Loucy (cell line): ENCODE data around the gene PRLR.
"Not testable (repeated sequence)": the region's sequence is repeated elsewhere in the genome, so short reads cannot be mapped to it uniquely, and the experiment has no call there.

Experiments used
- H2AFZ ChIP-seq: fragments of 200-600 bp; sonication (generic); 2 replicates; pipeline ENCODE4 v1.6.0; 2016; ENCODE audit warnings: antibody characterized with exemption, mild to moderate bottlenecking, low read length, moderate library complexity
- H3F3A ChIP-seq: fragments of 200-600 bp; 2 replicates; pipeline ENCODE4 v1.6.0; 2016; ENCODE audit warnings: antibody characterized with exemption, low read depth, mild to moderate bottlenecking
- H3K27me3 ChIP-seq: fragments of 200-600 bp; sonication (generic); 2 replicates; pipeline ENCODE4 v1.6.1; 2014; ENCODE audit warnings: low read length, mild to moderate bottlenecking; ENCODE audit not compliant: insufficient read depth, poor library complexity, severe bottlenecking
- H3K36me3 ChIP-seq: fragments of 200-600 bp; sonication (generic); 2 replicates; pipeline ENCODE4 v1.6.1; 2016; ENCODE audit warnings: low read length; ENCODE audit not compliant: insufficient read depth
- H3K4me1 ChIP-seq: fragments of 200-600 bp; sonication (generic); 2 replicates; pipeline ENCODE4 v1.5.1; 2014; ENCODE audit warnings: low read length, mild to moderate bottlenecking; ENCODE audit not compliant: insufficient read depth, poor library complexity, severe bottlenecking
- H3K4me2 ChIP-seq: fragments of 200-600 bp; sonication (generic); 2 replicates; pipeline ENCODE4 v1.6.0; 2014; ENCODE audit warnings: antibody characterized with exemption, low read length, low read depth, mild to moderate bottlenecking; ENCODE audit not compliant: poor library complexity, severe bottlenecking
- H3K4me3 ChIP-seq: fragments of 200-600 bp; sonication (generic); 2 replicates; pipeline ENCODE4 v1.5.1; 2014; ENCODE audit warnings: low read length, mild to moderate bottlenecking, mixed read lengths; ENCODE audit not compliant: poor library complexity, severe bottlenecking
- H3K79me2 ChIP-seq: fragments of 200-600 bp; sonication (generic); 2 replicates; pipeline ENCODE4 v1.6.1; 2014; ENCODE audit warnings: low read length; ENCODE audit not compliant: insufficient read depth
- H3K9ac ChIP-seq: fragments of 200-600 bp; sonication (generic); 2 replicates; pipeline ENCODE4 v1.6.0; 2014; ENCODE audit warnings: mild to moderate bottlenecking, low read depth, low read length, moderate library complexity; ENCODE audit not compliant: poor library complexity, severe bottlenecking
- H3K9me2 ChIP-seq: fragments of 200-600 bp; sonication (generic); replicated peaks from 2 replicates; pipeline ENCODE4 v1.6.1; 2016; ENCODE audit warnings: low read depth, low read length, mixed read lengths
- H3K9me3 ChIP-seq: fragments of 200-600 bp; sonication (generic); 2 replicates; pipeline ENCODE4 v1.6.1; 2014; ENCODE audit warnings: mild to moderate bottlenecking, antibody characterized with exemption, low read length, low read depth; ENCODE audit not compliant: insufficient read depth
- H4K20me1 ChIP-seq: fragments of 200-600 bp; sonication (generic); 2 replicates; pipeline ENCODE4 v1.6.0; 2014; ENCODE audit warnings: antibody characterized with exemption, low read length, mild to moderate bottlenecking; ENCODE audit not compliant: insufficient read depth, poor library complexity, severe bottlenecking
- CTCF ChIP-seq: fragments of 200-600 bp; sonication (generic); conservative IDR thresholded peaks from 2 replicates; pipeline ENCODE4 v1.5.1; 2014; ENCODE audit warnings: mild to moderate bottlenecking, antibody characterized with exemption, low read length
- EZH2phosphoT487 ChIP-seq: fragments of 200-600 bp; IDR thresholded peaks from 2 replicates; pipeline ENCODE4 v1.6.1; 2018; ENCODE audit warnings: antibody characterized with exemption, mild to moderate bottlenecking, moderate library complexity, borderline replicate concordance

Gene PRLR

GRCh38 chr5:35036536-35036935 lies 193.8 kb downstream of the PRLR start:
- no peak overlapping the region for H3K4me2 ChIP-seq
- no peak overlapping the region for H3K4me3 ChIP-seq
- H3F3A ChIP-seq: no peaks in the 10 kb centered on the region
- no peaks in the 10 kb centered on the region for H3K9me3 ChIP-seq
- no peak overlapping the region for H2AFZ ChIP-seq
- H3K79me2 ChIP-seq: no peaks in the 10 kb centered on the region
- H4K20me1 ChIP-seq: no peaks in the 10 kb centered on the region
- no peak for TF ChIP-seq EZH2phosphoT487
- TF ChIP-seq CTCF: no peak
- H3K9me2 ChIP-seq: no peaks in the 10 kb centered on the region
- no peaks in the 10 kb centered on the region for H3K4me1 ChIP-seq
- no peak overlapping the region for H3K9ac ChIP-seq
- peaks cover 17% of the 10 kb centered on the region for H3K27me3 ChIP-seq
- H3K36me3 ChIP-seq: no peaks in the 10 kb centered on the region

GRCh38 chr5:35035929-35036328 lies 194.4 kb downstream of the PRLR start:
- not testable (repeated sequence) for H3K4me1 ChIP-seq, H3K9me2 ChIP-seq, H3K79me2 ChIP-seq, H3K36me3 ChIP-seq, H2AFZ ChIP-seq, H4K20me1 ChIP-seq, H3K4me3 ChIP-seq, H3K9me3 ChIP-seq, H3K4me2 ChIP-seq, H3F3A ChIP-seq, H3K9ac ChIP-seq
- H3K27me3 ChIP-seq: peaks cover 16% of the 10 kb centered on the region

- H2AFZ ChIP-seq: no peak overlapping the region
- no peaks in the 10 kb centered on the region for H3K36me3 ChIP-seq
- H3K4me2 ChIP-seq: no peak overlapping the region
- H3K79me2 ChIP-seq: no peaks in the 10 kb centered on the region
- no peak for TF ChIP-seq EZH2phosphoT487
- TF ChIP-seq CTCF: no peak
- peaks cover 11% of the 10 kb centered on the region for H3K27me3 ChIP-seq
- no peak overlapping the region for H3K4me3 ChIP-seq
- no peaks in the 10 kb centered on the region for H3F3A ChIP-seq
- no peaks in the 10 kb centered on the region for H3K9me3 ChIP-seq
- H3K4me1 ChIP-seq: no peaks in the 10 kb centered on the region
- no peak overlapping the region for H3K9ac ChIP-seq
- H4K20me1 ChIP-seq: no peaks in the 10 kb centered on the region
- no peaks in the 10 kb centered on the region for H3K9me2 ChIP-seq
Measured at GRCh38 chr5:35035271-35035670, 195.0 kb downstream of the PRLR start.

- Histone ChIP-seq H3K9me3 (no peaks in the 10 kb centered on the region), H3K9me2 (no peaks in the 10 kb centered on the region), H2AFZ (no peak overlapping the region), H3K36me3 (no peaks in the 10 kb centered on the region), H3K4me1 (no peaks in the 10 kb centered on the region), H3K4me3 (no peak overlapping the region), H3F3A (no peaks in the 10 kb centered on the region), H4K20me1 (no peaks in the 10 kb centered on the region), H3K4me2 (no peak overlapping the region), H3K27me3 (peaks cover 5% of the 10 kb centered on the region), H3K79me2 (no peaks in the 10 kb centered on the region), H3K9ac (no peak overlapping the region)
- no peak for TF ChIP-seq CTCF
- no peak for TF ChIP-seq EZH2phosphoT487
Measured at GRCh38 chr5:35032356-35032755, 197.9 kb downstream of the PRLR start.
